Epidermal melanocyte (primary cell): ENCODE results near the gene SPHK2.
A peak's percentile ranks its signal among the peaks of the same experiment; 100 is the strongest.
"Not testable (repeated sequence)": the region's sequence is repeated elsewhere in the genome, so short reads cannot be mapped to it uniquely, and the experiment has no call there.

ENCODE experiments used
- DNase-seq: peaks from one replicate; pipeline ENCODE4 v3.0.0; 2011; ENCODE audit warnings: low spot score; ENCODE audit not compliant: insufficient read length

SPHK2 gene

DNA sequence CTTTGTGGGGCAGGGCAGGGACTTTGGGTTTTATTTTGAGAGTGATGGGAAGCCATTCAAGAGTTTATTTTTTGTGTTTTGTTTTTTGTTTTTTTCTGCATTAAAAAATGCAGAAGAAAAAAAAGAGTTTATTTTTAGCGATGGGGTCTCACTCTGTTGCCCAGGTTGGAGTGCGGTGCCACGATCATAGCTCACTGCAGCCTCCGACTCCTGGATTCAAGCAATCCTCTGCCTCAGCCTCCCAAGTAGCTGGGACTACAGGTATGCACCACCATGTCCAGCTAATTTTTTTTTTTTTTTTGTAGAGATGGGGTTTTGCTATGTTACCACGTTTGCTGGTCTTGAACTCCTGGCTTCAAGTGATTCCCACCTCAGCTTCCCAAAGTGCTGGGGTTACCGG, 39.2 kb downstream of the SPHK2 start:
- no peak for DNase-seq

DNA sequence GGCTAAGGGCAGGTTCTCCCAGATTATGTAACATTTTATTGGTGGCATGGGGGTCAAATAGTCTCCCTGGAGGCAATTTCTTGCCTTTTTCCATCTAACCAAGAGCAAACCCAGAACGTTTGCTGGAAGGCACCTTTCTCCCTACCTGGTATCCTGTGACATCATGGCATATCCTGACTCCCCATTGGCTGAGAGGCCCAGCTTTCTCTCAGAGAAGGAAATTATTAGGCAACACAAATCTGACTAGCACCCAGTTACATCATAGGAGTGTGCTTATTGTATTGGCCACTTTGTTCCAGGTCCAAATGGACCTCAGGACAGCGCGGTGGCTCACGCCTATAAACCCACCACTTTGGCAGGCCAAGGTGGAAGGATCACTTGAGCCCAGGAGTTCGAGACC, 40.5 kb downstream of the SPHK2 start:
- no peak for DNase-seq

DNA sequence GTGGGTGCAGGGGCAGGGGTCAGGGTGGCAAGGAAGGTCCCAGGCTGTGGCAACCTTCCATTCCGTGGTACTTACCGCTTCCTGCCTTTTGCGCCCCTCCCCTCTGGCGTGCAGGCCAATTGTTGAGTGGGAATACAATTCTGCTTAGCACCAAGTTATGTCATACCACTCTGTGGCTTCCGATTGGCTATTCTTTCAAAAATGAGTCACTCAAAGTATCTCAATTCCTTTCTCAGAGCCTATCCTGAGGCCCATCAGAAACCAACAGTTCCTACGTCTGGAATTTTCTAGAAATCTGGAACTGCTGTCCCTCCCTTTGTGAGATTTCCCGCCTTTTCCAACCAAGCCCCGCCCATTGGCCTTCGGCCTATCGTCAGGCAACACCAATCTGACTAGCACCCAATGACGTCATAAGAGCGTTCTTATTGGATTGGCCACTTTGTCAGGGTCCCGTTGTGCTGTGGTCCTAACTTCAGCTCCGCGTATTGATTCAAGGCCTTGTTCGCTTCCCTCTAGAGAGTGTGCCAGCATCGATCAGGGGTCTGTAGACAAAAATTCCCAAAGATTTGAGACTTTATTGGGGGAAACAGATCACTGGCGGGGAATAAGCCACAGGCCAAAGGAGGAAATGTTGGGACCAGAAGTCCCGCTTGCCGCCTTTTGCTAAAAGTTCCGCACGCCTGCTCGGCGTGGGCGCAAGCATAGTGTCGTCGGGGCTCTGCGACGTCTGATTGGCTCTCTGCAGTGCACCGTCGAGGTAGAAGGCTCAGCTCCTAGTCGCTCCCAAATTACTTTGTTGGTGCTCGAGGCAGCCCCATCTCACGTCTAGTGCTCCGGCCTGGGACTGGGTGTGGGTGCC, 41.8 kb downstream of the SPHK2 start:
- DNase-seq, result peak; percentile 97

DNA sequence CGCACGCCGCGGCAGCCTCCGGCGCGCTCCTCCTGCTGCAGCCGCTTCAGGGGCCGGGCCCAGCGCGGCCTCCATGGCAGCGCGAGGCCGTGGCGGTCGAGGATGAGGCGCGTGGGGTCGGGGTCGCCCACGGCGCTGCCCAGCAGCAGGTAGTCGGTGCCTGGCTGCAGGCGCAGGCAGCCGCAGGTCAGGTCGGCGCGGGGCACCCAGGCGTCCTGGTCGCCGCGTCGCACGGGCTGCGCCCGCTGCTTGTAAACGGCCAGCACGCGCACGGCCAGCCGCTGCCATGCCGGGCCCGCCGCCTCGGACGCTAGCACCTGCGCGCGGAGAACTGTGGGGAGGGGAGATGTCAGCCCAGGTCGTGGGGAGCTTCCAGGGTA, 42.4 kb downstream of the SPHK2 start:
- no peak for DNase-seq

DNA sequence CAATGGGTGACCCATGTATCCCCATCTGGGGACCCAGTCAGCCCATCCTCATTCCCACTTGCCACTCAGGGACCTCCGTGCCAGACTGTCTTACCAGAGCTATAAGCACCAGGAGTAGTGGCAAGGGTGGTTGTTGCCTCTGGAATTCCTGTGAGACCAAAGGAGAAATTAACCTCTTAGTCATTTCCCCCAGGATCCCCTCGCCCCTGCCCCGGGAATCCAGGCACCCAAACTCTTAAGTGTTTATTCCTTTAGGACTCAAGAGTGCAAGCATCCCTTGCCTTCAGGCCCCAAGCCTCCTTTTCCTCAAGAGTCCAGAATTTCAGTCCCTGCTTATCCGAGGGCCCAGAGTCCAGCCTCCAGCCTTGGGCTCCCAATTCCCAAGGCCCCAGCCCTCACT, 44.4 kb downstream of the SPHK2 start:
- peak; percentile 9 for DNase-seq

DNA sequence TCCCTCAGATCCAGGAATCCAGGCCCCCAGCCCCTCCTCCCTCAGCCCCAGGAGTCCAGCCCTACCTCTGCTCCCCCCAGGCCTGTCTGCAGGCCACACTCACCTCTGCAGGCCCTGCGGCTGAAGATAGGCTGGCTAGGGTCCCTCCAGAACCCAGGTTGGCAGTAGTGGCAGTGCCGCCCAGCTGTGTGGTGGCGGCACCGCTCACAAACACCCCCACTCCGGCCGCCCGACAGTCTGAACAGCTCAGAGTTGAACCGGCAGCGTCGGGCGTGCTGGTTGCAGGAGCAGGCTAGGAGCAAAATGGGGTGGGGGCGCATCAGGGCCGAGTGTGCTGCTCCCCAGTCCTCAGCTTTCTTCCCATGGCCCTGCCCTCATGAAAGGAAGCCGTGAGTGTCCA, 45.2 kb downstream of the SPHK2 start:
- peak; percentile 3 for DNase-seq

DNA sequence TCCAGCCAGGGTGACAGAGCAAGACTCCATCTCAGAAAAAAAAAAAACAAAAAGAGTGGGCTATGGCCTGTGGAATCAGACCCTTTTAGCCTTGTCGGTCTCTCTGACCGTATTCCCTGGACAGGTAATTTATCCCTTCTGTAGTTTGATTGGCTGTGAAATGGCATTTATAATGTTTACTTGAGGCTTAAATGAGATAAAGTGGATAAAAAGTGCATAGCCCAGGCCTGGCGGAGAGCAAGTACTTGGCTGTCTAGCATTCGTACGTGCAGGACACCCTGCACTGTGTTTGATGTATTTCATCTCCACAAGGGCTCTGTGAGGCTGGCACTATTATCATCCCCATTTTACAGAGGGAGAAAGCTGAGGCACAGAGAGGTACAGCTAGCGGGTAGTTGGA, 46.5 kb downstream of the SPHK2 start:
- no peak for DNase-seq

DNA sequence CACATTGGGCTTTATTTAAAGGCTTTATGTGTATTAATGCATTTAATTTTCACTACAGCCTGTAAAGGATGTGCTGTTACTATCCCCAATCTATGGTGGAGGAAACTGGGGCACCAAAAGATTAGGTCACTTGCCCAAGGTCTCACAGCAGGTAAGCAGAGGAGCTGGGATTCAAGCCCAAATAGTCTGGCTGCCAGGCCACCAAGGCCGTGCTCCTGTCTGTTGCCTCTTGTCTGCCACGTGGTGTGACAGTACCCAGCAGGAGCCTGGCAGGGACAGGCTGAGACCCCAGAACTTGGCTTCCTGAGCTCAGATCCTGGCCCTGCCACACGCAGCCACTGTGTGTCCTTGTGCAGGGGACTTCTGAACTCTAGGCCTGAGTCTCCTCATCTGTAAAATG, 49.0 kb downstream of the SPHK2 start:
- DNase-seq, result peak; percentile 1

DNA sequence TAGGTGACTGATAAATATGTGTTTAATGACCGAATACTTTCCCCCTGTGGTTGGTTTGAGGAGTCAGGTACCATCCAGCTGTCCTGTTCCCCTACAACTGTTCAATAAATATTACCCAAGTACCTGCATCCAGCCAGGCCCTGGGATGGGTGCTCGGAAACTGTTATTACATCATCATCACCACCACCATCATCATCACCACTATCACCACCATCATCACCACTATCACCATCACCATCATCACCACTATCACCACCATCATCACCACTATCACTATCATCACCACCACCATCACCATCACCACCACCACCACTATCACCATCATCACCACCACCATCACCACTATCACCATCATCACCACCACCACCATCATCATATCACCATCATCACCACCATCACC, 49.5 kb downstream of the SPHK2 start:
- DNase-seq, result no peak

DNA sequence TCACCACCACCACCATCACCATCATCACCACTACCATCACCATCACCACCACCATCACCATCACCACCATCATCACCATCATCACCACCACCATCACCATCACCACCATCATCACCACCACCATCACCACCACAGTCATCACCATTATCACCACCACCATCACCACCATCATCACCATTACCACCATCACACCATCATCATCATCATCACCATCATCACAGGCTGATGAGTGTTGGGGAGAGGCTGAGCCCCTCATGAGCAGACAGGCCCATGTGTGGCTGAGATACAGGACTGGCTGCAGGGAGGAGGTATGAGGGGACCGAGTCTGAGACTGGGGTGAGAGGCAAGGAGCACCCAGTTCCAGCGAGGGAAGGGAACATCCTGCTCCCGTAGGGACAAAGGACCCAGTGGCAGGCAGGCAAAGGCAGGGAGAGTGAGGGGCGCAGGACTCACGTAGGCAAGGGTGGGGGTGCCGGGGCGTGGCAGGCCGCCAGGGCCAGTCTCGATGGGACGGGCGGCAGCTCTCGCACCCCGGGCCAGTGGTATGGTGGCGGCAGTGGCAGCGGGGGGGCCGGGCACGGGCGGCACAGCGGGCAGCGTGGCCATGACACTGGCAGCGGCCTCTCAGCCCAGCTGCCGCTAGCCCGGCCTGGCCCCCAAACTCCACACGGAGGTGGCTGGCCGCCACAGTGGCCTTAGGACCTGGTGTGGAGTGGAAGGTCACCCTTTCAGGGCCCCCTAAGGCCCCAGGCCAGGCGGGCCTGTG, 50.8 kb downstream of the SPHK2 start:
- DNase-seq, result peak; percentile 10

DNA sequence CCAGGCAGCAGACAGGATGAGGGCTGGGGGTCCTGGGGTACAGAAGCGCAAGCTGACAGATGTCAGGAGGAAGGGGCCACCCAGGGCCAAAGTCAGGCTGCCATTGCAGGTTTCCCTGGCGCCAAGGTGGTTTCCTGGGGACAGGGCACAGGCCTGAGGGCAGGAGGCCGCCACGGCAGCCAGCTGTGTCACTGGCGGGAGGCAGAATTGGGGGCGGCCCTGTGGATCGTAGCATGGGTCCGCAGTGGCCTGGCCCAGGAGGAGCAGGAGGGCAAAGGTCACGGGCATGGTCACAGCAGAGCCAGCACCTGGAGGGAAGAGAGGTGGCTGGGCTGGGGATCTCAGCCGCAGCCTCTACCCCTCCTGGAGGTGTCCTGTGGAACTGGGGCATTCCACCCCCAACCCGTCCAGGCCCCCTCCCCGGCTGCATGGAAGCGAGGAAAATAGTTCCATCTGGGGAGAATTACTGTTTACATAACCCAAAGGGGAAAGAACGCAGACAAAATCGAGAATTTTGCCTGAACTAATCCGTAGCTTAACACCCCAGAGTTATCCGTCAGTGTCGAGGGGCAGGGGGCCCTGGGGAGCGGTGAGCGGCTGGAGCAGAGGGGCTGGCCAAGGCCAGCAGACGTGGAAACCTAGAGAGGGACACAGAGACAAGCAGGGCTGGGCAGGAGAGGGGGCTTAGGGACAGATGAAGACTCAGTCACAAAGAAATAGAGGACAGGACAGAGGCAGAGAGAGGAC, 51.6 kb downstream of the SPHK2 start:
- peak; percentile 13 for DNase-seq

DNA sequence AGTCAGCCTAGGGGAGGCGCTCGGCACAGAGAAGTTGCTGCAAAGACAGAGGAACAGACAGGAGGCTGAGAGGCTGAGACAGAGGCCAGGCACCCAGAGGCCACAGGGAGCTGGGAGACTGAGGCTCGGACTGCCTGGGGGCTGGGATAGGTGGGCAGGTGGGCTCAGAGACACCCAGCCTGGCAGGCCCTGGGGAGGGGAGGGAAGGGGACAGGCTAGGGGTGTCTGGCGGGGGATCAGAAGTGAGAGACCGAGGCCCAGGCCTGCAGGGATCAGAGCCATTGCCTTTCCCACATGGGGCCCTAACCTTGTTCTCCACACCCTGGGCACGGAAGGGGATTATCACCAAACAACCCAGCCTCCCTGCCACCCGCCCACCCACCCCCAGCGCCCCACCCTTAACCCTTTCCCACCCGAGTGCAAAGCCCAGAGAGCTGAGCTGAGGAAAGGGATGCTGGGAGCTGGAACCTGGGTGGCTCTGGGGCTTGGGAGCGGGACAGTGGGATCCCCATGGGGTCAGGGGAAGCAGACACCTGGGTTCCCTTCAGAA, 52.2 kb downstream of the SPHK2 start:
- DNase-seq, result peak; percentile 10

DNA sequence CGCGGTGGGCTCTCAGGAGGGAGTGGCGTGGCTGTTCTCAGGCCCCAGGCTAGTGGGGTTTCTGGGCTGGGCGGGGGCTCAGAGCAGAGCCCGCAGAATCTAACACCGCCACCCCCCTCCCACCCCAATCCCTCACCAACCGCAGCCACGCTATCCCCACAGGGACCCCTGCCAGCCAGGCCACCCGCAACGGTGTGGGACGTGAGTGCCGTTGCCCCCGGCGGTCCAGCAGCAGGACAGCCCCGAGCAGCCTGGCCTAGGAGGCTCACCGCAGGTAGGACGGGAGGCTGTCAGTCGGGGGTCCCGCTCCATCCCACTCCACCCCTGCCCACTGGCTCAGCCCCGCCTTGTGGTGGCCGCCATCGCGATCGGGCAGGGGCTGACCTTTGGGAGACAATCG, 53.7 kb downstream of the SPHK2 start, which contains the start of gene NTN5:
Gene NTN5 (minus strand): TSS at position 24 of the 400 bp plus-strand sequence. CDS start 2,031 bp downstream, outside the sequence.
- DNase-seq, result no peak

DNA sequence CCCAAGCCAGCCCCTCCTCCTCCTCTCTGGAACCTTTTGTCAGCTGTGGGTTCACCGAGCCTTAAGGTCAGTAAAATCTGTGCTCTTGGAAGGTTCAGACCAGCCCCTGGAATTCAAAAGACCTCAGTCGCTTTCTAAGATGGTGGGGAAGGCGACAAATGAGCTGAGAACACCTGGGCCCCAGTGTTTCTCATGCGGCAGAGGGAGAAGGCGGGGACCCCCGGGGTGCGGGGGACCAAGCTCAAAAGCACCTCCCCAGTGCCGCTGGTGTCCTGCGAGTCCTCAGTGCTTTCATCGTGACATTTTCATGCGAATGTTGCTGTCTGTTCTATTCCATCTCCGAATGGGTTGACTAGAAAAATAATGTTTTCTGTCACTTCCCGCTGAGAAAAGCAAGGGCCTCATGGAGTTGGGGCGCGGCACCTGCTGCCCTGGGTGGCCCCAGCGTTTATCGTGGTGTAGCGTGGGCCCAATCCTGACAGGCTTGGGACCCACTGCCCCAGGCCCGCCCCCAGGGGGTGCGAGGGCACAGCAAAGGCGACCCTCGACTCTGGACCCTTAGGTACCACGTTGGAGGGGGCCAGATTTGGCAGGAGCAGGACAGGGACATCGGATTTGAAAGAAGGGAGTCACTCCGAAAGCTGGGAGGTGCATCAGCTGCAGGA, 54.3 kb downstream of the SPHK2 start:
- peak; percentile 10 for DNase-seq

DNA sequence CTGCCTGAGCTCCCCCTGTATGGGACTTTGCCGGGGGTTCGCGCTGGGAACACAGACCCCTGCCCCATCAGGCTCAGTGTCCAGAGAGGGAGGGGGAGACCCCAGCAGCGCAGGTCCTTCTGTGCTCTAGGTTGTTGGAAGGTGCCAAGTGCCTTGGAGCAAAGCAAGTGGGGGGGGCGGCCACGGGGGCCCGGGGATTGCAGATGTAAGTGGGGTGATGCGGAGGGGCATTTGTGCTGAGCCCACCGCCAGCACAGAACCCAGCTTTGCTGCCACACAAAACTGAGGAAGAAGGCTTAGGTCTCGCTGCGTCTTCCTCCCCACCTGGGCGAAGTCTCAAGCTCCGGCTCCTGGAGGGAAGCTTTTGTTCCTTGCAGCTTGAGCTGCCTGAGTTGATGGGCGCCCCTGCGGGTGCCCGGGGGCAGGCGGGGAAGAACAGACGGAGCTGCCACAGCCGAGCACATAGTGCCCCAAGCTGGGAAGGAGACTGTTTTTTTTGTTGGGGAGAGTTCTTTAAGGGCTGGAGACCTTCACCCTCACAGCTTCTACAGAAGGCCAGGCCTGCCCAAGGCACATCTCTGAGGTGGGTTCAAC, 55.0 kb downstream of the SPHK2 start:
- DNase-seq, result peak; percentile 14

DNA sequence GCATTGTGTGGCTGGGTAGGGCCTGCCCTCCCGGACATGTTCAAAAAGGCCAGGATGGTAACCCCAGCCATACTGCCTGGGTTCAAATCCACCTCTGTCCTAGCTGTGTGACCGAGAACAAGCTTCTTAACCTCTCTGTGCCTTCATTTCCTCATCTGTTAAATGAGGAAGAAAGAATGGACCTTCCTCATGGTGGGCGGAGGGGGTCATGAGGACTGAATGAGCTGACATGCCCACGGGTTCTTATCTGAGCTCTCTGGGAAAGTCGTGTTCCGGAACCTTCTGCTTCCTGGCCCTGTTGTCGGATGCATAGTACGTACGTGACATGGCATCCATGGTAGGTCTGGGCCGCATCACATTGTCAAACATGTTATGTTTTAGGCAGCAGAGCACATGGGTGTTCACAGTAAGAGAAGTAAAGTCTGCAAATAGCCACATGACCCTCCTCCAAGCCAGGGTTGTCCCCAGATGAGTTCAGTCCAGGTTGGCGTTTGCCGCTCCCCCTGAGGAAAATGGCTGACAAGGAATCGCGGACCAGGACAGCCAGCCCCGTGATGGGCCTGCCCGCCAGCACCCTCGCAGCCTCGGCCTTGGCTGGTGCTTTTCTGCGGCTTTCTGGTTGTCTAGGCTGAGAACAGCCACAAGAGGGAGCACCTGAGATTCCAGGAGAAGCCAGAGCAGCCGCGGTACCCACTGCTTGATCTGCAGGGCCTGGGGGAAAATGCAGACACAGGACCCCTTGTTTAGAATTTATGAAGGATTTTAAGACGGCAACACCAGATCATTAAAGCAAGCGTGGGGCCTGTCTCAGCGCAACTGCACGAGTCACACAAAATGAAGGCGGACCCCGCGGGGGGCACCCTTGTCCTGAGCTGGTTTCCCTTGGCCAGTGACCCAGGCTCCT, 55.9 kb downstream of the SPHK2 start:
- peak; percentile 99 for DNase-seq

DNA sequence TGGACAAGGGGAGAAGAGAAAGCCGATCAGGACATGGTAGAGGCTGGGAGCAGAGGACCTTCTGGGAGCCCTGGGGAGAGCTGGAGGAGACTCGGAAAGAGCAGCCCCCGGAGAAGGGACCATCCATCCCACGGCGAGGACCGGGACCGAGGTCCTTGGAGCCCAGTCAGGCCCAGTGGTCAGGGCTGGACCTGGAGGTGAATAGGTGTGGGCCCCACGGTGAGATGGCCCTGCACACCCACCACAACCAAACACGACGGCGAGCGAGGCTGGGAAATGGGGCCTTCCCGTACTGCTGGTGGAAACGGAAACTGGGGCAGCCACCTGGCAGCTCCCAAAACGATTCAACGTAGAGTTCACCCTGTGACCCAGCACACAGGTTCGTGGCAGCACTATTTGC, 57.2 kb downstream of the SPHK2 start:
- no peak for DNase-seq

DNA sequence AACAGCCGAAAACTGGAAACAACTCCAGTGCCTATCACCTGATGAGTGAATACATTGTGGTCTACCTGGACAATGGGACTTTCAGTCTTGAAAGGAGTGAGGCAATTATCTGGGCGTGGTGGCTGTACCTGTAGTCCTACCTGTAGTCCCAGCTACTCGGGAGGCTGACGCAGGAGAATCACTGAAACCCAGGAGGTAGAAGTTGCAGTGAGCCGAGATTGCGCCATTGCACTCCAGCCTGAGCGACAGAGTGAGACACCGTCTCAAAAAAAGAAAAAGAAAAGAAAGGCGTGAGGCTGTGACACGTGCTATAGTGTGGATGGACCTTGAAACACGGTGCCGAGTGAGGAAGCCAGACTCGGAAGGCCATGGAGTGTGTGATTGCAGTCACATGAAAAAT, 57.6 kb downstream of the SPHK2 start:
- DNase-seq, result no peak

DNA sequence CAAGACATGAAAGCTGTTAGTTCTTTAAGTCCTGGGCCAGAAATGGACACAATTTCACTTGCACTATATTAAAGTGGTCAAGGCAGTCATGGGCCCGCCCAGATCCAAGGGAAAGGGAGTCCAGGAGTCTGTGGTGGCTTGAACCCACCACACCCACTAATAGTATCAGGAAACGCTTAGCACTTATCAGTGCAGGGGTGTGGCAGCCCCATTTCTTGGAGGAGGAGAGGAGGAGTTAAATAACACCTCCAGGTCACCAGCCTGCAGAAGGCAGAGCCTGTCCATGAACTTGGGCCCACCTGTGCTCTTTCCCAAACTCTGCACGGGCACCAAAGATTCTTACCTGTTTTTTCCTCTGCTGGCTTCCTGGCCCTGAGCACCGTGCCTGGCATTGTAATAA, 58.9 kb downstream of the SPHK2 start:
- DNase-seq, result peak; percentile 11

DNA sequence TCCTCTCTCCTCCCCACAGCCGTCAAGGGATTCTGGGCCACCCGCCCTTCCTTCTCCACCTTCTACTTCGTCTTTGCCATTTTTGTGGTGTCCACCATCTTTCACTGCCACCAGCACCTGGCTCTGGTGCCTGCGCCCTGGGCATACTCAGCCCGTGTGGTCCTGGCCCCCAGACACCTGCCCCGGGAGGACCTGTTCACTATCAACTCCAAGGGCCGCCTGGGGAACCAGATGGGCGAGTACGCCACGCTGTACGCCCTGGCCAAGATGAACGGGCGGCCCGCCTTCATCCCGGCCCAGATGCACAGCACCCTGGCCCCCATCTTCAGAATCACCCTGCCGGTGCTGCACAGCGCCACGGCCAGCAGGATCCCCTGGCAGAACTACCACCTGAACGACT, 60.7 kb downstream of the SPHK2 start:
- DNase-seq, result not testable (repeated sequence)
